Activated CD8-positive, alpha-beta T cell treated with anti-CD3 and anti-CD28 coated beads for 36 hours (primary cell): ENCODE results near the gene BACE2. TPM values are rescaled to one million over a fixed set of nuclear protein-coding genes. Genes with fewer than 3 reads are reported as not detected.

Experiments used
- ATAC-seq: fragments of 200-7000 bp; cut with Tn5 transposase; one replicate; pipeline ENCODE4 v1.10.0; 2021; ENCODE audit warnings: mild to moderate bottlenecking, moderate library complexity
- CTCF ChIA-PET: fragments of 350-600 bp; sonication (Branson Sonifier 250); formaldehyde crosslinking; loops from one replicate; lab custom pipeline; 2021; ENCODE audit warnings: antibody characterized with exemption; lab: Charles Lee
- POLR2A ChIA-PET: fragments of 350-600 bp; sonication (Branson Sonifier 250); formaldehyde crosslinking; loops from one replicate; lab custom pipeline; 2021; ENCODE audit warnings: antibody characterized with exemption; lab: Charles Lee
- DNase-seq: peaks from one replicate; pipeline ENCODE4 v3.0.0-alpha.2; 2020
- H3K27ac Mint-ChIP-seq: one replicate; pipeline ENCODE4 v1.8.0; 2021; ENCODE audit warnings: mild to moderate bottlenecking, mixed read lengths
- H3K27me3 Mint-ChIP-seq: one replicate; pipeline ENCODE4 v1.8.0; 2021; ENCODE audit warnings: mixed read lengths
- H3K36me3 Mint-ChIP-seq: one replicate; pipeline ENCODE4 v1.8.0; 2021; ENCODE audit warnings: low read depth, mixed read lengths
- H3K4me1 Mint-ChIP-seq: one replicate; pipeline ENCODE4 v1.8.0; 2021; ENCODE audit warnings: low read depth, mixed read lengths
- H3K4me3 Mint-ChIP-seq: one replicate; pipeline ENCODE4 v1.8.0; 2021; ENCODE audit warnings: mild to moderate bottlenecking, moderate library complexity, mixed read lengths
- H3K9me3 Mint-ChIP-seq: one replicate; pipeline ENCODE4 v1.8.0; 2021; ENCODE audit warnings: mixed read lengths
- intact Hi-C: fragments of 100-400 bp; cut with micrococcal nuclease; formaldehyde crosslinking; loops from one replicate; pipeline ENCODE4 v1.10.0; 2022
- total RNA-seq, 2 experiments: library from RNA; stranded (reverse); gene quantifications; one replicate each; pipeline ENCODE4 v1.2.3, GENCODE V29; 2021
- TF ChIP-seq, protein P1 (sequence below): fragments of 200-600 bp; IDR thresholded peaks from one replicate; pipeline ENCODE4 v1.8.0; 2022; ENCODE audit warnings: antibody characterized with exemption, mild to moderate bottlenecking

Gene BACE2
- total RNA-seq, 2 experiments from 2014 or later, result 1.1 to 2.0 TPM

DNA sequence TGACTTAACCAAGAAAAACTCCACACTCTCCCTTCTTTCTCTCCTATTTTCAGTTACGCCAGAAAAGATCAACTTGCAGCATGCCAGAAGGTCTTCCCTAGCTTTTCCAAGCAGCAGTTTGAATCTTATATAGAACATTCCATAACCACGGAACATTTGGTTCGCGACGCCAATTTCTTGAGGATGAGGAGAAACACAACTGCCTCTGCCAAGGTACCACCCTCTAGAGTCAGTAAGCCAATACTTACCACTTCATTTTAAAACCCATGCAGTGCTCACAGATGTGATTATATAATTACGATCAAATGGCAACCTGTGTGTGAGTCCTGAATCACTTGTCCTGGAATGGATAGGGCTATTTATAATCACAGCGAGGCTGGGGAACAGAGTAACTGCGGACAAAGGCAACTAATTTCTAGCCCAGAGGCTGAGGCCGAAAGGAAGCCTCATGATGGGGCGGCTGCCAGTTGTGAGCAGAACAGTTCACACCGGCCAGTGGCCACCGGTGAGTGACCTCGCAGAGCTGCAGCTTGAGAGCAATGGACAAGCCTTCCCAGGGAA lies 43.2 kb upstream of the BACE2 start:
- ChIA-PET CTCF (interaction anchor here (1.4 kb wide), 1 partner anchor 159 kb away, joined by 4 read pairs; no protein-coding TSS in a partner anchor), POLR2A (no interaction called here)
- DNase-seq, result no peak
- intact Hi-C loops, result no loop called here
- no peak overlapping the region for H3K4me3 Mint-ChIP-seq
- ATAC-seq, result no peak
- no peaks in the 10 kb centered on the region for H3K36me3 Mint-ChIP-seq
- peaks cover 3% of the 10 kb centered on the region for H3K9me3 Mint-ChIP-seq
- no peaks in the 10 kb centered on the region for H3K4me1 Mint-ChIP-seq
- TF ChIP-seq, protein P1, sequence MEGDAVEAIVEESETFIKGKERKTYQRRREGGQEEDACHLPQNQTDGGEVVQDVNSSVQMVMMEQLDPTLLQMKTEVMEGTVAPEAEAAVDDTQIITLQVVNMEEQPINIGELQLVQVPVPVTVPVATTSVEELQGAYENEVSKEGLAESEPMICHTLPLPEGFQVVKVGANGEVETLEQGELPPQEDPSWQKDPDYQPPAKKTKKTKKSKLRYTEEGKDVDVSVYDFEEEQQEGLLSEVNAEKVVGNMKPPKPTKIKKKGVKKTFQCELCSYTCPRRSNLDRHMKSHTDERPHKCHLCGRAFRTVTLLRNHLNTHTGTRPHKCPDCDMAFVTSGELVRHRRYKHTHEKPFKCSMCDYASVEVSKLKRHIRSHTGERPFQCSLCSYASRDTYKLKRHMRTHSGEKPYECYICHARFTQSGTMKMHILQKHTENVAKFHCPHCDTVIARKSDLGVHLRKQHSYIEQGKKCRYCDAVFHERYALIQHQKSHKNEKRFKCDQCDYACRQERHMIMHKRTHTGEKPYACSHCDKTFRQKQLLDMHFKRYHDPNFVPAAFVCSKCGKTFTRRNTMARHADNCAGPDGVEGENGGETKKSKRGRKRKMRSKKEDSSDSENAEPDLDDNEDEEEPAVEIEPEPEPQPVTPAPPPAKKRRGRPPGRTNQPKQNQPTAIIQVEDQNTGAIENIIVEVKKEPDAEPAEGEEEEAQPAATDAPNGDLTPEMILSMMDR, result no peak
- H3K27ac Mint-ChIP-seq, result no peak overlapping the region
- peaks cover 9% of the 10 kb centered on the region for H3K27me3 Mint-ChIP-seq

- Mint-ChIP-seq H3K27ac (no peak overlapping the region), H3K27me3 (peaks cover 4% of the 10 kb centered on the region), H3K4me3 (no peak overlapping the region), H3K9me3 (peaks cover 3% of the 10 kb centered on the region), H3K36me3 (no peaks in the 10 kb centered on the region), H3K4me1 (no peaks in the 10 kb centered on the region)
- intact Hi-C loops, result no loop called here
- DNase-seq, result no peak
- POLR2A ChIA-PET, result no interaction called here
- TF ChIP-seq, protein P1, result no peak
- CTCF ChIA-PET, result no interaction called here
- no peak for ATAC-seq
Measured at GRCh38 chr21:41128981-41129380, 39.0 kb upstream of the BACE2 start.

- ATAC-seq (no peak), DNase-seq (no peak)
- Mint-ChIP-seq H3K27me3 (peaks cover 9% of the 10 kb centered on the region), H3K4me1 (no peaks in the 10 kb centered on the region), H3K27ac (no peak overlapping the region), H3K36me3 (no peaks in the 10 kb centered on the region), H3K9me3 (peaks cover 3% of the 10 kb centered on the region), H3K4me3 (no peak overlapping the region)
- ChIA-PET CTCF (interaction anchor here (1.4 kb wide), 1 partner anchor 10 kb away, joined by 3 read pairs; no protein-coding TSS in a partner anchor), POLR2A (no interaction called here)
- intact Hi-C loops, result no loop called here
- TF ChIP-seq, protein P1, result no peak
Measured at GRCh38 chr21:41130883-41131282, 37.1 kb upstream of the BACE2 start.

GRCh38 chr21:41133874-41134522 lies 34.0 kb upstream of the BACE2 start:
- TF ChIP-seq, protein P1, result no peak
- DNase-seq (no peak), ATAC-seq (no peak)
- H3K9me3 Mint-ChIP-seq, result peaks cover under 1% of the 10 kb centered on the region
- ChIA-PET CTCF (interaction anchor here (0.7 to 1.5 kb wide), 5 partner anchors 12 to 747 kb away, joined by 3 to 5 read pairs (median 3); no protein-coding TSS in a partner anchor), POLR2A (no interaction called here)
- peaks cover 5% of the 10 kb centered on the region for H3K27me3 Mint-ChIP-seq
- intact Hi-C loops, result no loop called here
- no peaks in the 10 kb centered on the region for H3K36me3 Mint-ChIP-seq
- H3K4me3 Mint-ChIP-seq, result no peak overlapping the region
- no peaks in the 10 kb centered on the region for H3K4me1 Mint-ChIP-seq
- H3K27ac Mint-ChIP-seq, result no peak overlapping the region

- Mint-ChIP-seq H3K9me3 (no peaks in the 10 kb centered on the region), H3K4me1 (no peaks in the 10 kb centered on the region), H3K4me3 (no peak overlapping the region), H3K36me3 (no peaks in the 10 kb centered on the region), H3K27ac (no peak overlapping the region), H3K27me3 (peaks cover 5% of the 10 kb centered on the region)
- TF ChIP-seq, protein P1, result no peak
- intact Hi-C loops, result no loop called here
- DNase-seq (no peak), ATAC-seq (no peak)
- POLR2A ChIA-PET, result no interaction called here
- CTCF ChIA-PET, result no interaction called here
Measured at GRCh38 chr21:41135746-41136145, 32.2 kb upstream of the BACE2 start.
